ENCODE results near the gene ZMIZ1.

Gene ZMIZ1

GRCh38 chr10:79191951-79192676, 123.3 kb downstream of the ZMIZ1 start:
- DNase-seq: no peak

DNA sequence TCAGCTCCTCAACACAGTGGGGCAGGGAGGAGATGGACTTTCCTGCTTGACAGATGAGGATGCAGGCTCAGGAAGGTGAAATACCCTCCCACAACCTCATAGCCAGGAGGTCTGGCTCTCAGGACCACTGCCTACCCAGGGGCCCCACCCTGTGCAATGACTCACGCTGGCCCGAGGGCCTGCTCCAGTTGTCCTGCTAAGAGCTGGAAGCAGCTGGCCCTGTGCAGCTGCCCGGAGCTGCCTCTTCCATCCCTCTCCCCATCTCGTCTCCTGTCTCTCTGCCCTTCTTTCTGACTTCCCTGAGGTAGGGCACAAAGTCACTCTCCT, 123.9 kb downstream of the ZMIZ1 start:
- no peak for DNase-seq

DNA sequence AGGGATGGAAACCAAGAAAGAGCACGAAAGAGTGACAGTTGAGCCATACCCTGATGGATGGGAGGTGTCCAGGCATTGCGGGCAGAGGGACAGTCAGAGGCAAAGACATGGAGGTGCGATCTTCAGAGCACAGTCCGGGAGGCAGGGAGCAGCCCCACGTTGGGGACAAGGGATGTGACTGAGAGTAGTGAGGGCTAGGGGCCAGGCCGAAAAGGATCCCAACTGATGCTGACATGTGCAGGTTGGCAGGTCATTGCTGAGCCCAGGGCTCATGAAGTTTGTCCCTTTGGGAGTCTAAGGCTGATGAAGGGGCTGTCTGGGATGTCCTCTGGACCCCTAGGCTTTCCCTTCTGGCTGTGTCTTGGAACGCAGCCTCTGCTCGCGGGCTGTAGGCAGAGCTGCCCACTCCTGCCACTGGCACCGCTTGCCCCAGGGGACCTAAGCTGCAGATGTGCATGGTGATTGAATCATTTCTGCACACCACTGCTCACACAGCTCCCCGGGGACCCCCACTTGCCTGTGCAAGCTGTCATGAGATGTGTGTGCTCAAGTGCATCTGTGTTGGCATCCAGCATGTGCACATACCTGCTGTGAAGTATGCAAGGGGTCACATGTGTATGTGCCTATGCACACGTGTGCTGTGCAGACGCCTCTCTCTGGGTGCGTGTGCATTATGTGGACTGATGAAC, 125.1 kb downstream of the ZMIZ1 start:
- DNase-seq: no peak

- DNase-seq: peak; percentile 45
These were observed 126.5 kb downstream of the ZMIZ1 start for GRCh38 chr10:79195091-79195923.

GRCh38 chr10:79196470-79197461, 128.0 kb downstream of the ZMIZ1 start:
- DNase-seq: peak; percentile 46

GRCh38 chr10:79197558-79197957, 128.8 kb downstream of the ZMIZ1 start:
- DNase-seq: no peak

- no peak for DNase-seq
These were observed 131.6 kb downstream of the ZMIZ1 start for GRCh38 chr10:79200346-79200745.

DNA sequence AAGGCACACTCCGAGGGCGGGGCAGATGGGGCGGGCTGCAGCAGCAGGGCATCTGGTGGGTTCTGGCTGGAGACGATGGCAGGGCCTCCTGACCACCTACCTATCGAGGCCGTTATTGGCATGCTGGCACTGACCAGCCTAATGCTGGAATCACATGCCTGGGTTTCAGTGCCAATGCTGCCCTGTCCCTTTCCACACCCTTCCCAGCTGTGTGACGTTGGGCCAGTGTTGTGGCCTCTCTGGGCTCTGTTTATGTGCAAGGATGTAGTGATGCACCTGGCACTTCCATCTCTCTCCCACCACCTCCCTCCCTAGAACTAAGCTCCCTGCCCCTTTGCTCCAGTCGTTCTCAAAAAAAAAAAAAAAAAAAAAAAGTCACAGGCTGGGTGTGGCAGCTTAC, 132.9 kb downstream of the ZMIZ1 start:
- DNase-seq: no peak

- no peak for DNase-seq
These were observed 133.6 kb downstream of the ZMIZ1 start for GRCh38 chr10:79202188-79203013.

DNA sequence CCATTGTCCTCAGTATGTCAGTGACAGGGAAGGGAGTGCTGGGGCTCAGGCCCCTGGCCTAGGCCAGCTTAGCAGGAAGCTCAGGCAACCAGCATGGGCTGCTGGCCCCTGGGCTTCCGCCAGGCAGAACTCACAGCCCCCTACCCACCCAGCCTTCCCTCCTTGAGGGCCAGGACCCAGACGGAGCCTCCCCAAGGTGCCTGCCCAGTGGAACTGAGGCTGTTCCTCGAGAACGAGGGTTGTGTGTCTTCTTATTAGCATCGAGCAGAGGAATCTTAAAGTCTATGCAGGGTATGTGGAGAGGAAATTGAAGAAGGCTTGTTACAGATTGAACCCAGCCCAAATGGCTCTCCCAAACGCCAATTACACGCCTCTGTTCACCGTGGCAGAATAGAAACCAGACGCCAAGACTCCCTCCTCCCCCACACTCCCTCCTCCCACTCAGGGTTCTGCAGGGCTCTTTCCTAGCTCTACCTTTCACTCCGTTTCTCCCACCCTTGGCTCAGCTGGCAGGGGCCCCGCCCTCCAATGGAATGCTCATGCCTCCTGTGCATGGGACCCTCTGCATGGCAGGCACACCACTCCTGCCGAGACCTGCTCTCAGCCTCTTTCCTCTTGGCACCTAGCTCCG, 134.4 kb downstream of the ZMIZ1 start:
- no peak for DNase-seq

DNA sequence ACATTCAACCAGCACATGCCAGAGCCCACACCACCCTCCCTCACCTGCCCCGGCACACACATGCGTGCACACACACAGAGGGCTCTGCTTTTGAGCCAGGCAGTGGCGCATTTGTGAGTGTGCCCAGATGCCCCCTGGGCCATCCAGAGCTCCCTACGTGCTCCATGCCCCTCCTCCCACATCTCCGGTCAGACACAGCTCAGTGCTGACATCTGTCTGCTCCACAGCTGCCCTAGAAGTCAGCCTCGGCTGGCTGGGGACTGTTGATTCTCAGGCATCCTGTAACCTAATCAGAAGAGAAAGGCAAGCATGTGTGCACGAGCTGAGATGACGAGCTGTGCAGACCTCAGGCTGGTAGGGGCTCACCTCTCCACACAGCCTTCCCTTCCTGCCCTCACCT, 135.1 kb downstream of the ZMIZ1 start:
- DNase-seq: no peak

DNA sequence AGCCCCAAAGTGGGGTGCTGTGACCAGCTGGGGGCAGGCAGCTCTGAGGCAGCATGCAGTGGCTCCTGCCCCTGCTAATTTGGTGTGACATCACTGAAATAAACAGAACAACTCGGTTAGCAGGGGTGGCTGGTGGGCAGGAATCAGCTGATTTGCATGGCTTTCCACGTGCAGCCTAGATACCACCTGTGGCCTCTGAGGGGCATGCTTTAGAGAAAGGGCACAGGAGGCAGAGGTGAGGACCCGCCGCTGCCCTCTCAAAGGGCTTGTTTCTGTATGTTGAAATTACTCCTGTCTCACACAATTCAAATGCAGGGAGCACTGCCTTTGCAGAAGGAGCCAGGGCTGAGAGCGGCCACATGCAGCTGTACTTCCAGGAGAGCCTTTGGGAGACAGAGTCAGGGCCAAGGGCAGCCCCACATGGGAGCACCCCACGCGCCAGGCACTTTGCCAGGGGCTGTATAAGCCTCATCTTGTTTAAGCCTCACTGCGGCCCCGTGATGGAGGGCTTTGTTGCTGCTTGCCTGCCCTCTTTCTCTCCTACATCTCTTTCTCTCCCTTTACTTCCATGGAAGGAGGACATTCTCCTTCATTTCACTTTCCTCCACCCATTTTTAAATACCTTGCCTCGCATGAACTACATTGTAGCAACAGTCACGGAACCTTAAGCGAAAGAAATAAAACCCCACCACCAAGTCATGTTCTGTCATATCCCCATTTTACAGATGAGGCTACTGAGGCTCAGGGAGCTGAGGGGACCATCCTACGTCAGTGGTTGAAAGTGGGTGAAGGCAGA, 137.7 kb downstream of the ZMIZ1 start:
- DNase-seq: no peak

- no peak for DNase-seq
These were observed 138.3 kb downstream of the ZMIZ1 start for GRCh38 chr10:79207096-79207357.

- DNase-seq: no peak
These were observed 139.0 kb downstream of the ZMIZ1 start for GRCh38 chr10:79207726-79208125.

DNA sequence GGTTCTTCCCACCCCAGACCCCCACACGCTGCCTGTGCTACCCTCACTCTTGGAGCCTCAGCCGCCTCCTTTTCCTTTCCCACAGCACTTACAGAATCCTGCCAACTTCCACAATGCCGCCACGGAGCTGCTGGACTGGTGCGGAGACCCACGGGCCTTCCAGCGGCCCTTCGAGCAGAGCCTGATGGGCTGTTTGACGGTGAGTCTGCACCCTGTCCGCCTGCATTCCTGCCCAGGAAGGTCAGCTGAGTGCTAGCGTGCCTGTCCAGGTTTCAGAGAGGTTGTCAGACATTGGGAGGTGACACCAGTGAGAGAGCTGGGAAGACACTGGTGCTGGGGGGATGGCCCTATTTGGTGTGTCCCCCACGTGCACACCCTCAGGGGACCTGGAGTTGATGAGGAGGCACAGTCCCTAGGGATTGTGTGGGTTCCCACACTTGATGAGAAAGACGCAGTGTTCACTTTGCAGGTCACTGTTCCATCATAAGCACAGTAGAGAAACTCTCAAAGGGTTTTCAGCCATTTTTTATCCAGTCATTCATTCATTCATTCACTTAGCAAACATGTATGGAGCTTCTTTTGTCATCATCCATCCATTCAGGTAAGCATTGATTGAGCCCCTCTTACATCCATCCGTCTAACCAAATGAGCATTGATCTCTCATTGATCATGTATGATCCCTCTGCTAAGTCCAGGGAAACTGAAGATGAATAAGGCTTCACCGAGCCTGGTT, 139.7 kb downstream of the ZMIZ1 start:
- no peak for DNase-seq

- DNase-seq: no peak
These were observed 140.6 kb downstream of the ZMIZ1 start for GRCh38 chr10:79209340-79209739.

GRCh38 chr10:79209831-79210230, 141.1 kb downstream of the ZMIZ1 start:
- no peak for DNase-seq

GRCh38 chr10:79210672-79211071, 141.9 kb downstream of the ZMIZ1 start:
- DNase-seq: no peak

- no peak for DNase-seq
These were observed 142.8 kb downstream of the ZMIZ1 start for GRCh38 chr10:79211616-79212015.

- no peak for DNase-seq
These were observed 146.8 kb downstream of the ZMIZ1 start for GRCh38 chr10:79215531-79215930.
